OCI-LY1 (cell line): ENCODE data around the gene ZNF200.

ENCODE experiments used
- EZH2 ChIP-seq: fragments of 200-600 bp; sonication (generic), shearing (Covaris generic); IDR thresholded peaks from 2 replicates; pipeline ENCODE4 v1.8.0; 2017; ENCODE audit warnings: borderline replicate concordance, mixed run types, mild to moderate bottlenecking, antibody characterized with exemption, low read length, moderate library complexity, mixed read lengths
- TF ChIP-seq, protein P1 (sequence below): fragments of 200-600 bp; sonication (generic), shearing (Covaris generic); IDR thresholded peaks from 2 replicates; pipeline ENCODE4 v1.5.1; 2017; ENCODE audit warnings: mild to moderate bottlenecking, antibody characterized with exemption, low read length, moderate library complexity, mixed read lengths

- TF ChIP-seq, protein P1, sequence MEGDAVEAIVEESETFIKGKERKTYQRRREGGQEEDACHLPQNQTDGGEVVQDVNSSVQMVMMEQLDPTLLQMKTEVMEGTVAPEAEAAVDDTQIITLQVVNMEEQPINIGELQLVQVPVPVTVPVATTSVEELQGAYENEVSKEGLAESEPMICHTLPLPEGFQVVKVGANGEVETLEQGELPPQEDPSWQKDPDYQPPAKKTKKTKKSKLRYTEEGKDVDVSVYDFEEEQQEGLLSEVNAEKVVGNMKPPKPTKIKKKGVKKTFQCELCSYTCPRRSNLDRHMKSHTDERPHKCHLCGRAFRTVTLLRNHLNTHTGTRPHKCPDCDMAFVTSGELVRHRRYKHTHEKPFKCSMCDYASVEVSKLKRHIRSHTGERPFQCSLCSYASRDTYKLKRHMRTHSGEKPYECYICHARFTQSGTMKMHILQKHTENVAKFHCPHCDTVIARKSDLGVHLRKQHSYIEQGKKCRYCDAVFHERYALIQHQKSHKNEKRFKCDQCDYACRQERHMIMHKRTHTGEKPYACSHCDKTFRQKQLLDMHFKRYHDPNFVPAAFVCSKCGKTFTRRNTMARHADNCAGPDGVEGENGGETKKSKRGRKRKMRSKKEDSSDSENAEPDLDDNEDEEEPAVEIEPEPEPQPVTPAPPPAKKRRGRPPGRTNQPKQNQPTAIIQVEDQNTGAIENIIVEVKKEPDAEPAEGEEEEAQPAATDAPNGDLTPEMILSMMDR: no peak
- no peak for TF ChIP-seq EZH2
Measured at GRCh38 chr16:3192476-3193019, 42.4 kb downstream of the ZNF200 start.
